Measurements from ENCODE around the gene ARID3B.
A peak's percentile ranks its signal among the peaks of the same experiment; 100 is the strongest.
"Not testable (repeated sequence)": the region's sequence is repeated elsewhere in the genome, so short reads cannot be mapped to it uniquely, and the experiment has no call there.

The ARID3B gene

DNA sequence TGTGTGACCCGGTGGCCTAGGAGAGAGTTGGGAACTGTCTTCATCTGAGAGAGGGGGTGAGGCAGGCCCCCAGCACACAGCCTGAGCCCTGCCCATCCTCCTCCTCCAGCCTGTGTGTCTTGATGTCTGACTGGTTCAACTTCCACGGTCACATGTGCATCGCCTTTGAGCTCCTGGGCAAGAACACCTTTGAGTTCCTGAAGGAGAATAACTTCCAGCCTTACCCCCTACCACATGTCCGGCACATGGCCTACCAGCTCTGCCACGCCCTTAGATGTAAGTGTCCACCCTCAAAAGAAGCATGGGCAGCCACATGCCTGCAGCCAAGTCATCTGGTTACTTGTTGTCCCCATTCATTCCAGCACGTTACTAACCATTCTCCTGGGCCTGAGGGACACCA is 84.7 kb downstream of the ARID3B start:
- no peak for DNase-seq

DNA sequence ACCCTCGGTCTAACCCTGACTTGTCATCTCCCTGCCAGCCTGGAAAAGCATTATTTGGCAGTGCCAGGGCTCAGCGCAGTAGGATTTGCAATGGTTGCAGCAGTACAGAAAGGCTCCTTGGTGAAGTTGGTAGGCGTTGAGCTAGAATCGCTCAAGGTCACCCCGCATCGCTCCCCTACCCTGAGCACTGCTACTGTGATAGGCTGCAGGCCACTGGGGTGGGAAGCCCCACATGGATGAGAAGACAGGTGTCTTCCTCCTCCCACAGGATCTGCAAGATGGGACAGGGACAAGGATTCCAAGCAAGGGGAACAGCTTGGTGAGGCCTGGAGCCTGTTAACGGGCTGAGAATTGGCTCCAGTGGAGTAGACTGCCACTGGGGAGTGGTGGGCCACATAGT is 85.3 kb downstream of the ARID3B start:
- no peak for DNase-seq

DNA sequence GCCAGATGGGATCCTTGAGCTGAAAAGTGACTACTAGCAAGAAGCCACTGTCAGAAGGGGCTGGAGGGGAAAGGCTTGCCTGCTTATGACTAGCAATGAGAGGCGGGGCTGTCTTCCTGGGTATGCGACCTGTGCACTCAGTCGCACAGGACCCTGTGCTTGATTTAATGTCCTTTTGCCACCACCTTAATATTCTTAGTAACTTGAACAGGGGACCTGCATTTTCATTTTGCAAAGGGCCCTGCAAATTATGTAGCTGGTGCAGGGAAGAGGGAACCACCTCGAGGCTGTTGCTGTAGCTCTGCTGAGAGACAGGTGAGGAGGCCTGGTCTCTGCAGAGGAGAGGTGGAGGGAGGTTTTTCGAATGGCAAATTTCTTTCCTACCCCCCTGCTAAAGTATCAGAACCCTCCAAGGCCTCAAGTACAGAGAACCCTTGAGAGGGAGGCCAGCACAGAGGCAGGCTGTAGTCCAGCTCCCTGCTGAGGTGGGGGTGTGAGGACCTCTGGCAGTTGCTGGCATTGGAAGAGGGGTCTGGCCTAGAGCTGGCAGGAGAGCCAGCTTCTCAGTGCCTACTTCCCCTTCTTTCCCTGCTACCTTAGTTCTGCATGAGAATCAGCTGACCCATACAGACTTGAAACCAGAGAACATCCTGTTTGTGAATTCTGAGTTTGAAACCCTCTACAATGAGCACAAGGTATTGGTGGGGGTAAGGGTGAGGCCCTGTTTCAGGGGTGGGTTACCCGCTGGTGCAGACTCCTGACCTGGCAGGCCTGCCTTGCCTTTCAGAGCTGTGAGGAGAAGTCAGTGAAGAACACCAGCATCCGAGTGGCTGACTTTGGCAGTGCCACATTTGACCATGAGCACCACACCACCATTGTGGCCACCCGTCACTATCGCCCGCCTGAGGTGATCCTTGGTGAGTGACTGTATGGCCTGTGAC is 86.0 kb downstream of the ARID3B start:
- DNase-seq, result no peak

DNA sequence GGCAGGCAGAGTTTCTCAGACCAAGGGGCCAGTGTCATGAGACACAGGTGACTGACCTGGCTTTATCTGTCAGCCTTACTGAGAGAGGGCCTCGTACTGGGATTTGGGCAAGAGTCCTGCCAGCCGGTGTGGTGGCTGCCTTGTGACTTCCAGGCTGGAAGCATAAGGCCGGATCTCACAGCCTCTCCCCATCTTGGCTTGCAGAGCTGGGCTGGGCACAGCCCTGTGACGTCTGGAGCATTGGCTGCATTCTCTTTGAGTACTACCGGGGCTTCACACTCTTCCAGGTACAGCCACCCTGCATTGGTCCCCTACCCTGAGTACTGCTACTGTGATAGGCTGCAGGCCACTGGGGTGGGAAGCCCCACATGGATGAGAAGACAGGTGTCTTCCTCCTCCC is 86.7 kb downstream of the ARID3B start:
- no peak for DNase-seq

DNA sequence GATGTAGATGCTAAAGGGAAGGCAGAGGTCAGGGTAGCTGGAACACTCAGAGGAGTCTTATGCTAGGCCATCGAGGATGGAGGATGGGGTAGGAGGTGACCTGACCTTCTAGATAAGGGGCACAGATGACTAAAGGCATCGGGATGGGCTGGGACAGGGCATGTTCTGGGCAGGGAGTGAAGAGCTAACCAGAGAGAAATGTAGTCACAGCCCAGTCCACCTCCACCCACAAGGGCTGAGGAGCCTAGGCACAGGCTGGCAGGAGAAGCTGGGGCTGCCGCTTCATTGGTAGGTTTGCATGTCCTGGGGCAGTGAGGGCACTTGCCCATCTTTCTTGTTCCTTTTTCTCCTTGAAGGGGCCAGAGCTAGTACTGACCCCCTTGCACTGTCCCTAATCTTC is 87.2 kb downstream of the ARID3B start:
- no peak for DNase-seq

DNA sequence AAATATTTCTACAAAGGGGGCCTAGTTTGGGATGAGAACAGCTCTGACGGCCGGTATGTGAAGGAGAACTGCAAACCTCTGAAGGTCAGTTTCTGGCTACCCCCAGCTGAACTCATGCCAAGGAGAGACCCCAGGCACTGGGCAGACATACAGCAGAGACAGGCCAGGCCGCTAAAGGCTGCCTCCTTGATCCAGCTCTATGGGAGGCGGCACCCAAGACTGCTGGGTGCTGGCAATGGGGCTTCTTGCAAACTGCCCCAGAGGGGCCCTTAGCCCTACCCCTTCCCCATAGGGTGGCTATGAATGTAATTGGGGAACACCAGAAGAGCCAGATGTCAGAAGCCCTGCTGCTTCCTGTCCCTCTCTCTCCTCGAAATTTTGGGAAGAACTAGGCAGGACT is 87.9 kb downstream of the ARID3B start:
- no peak for DNase-seq

DNA sequence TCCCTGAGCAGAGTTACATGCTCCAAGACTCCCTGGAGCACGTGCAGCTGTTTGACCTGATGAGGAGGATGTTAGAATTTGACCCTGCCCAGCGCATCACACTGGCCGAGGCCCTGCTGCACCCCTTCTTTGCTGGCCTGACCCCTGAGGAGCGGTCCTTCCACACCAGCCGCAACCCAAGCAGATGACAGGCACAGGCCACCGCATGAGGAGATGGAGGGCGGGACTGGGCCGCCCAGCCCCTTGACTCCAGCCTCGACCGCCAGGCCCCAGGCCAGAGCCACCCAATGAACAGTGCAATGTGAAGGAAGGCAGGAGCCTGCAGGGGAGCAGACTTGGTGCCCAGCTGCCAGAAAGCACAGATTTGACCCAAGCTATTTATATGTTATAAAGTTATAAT is 88.7 kb downstream of the ARID3B start:
- DNase-seq, result not testable (repeated sequence)

DNA sequence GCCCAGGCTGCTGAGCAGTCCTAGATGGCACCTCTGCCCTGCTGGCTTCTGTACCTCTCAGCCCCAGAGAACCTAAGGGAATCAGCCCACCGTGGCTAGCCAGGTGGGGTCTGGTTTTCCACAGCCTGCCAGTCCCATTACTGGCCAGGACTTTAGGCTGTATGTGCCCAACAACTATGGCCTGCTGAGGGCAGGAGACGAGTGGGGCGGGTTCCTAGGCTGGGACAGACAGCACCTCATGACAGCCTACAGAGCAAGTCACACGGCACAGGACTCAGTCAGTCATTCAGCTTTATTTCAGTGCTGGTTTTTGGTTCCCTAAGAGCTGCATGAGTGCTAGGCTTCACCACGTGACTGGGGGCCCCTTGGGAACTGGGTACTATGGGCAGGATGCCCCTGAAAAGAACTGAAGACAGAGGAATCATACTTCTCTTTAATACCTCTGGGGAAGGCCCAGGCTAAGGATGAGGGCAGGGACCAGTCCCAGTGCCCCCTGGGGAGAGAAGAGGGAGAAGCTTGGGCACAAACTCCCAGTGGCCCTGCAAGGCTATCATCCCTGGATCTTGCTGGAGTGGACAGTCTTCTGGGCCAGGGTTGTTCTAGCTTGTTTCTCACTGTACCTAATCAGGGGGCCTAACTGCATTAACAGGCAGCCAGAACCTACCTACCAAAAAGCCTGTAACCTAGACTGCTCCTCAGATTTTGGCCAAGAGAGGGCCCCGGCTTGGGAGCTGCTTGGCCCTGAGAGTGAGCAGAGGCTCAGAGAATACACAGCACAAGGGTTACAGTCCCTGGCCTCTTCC is 89.5 kb downstream of the ARID3B start:
- no peak for DNase-seq

DNA sequence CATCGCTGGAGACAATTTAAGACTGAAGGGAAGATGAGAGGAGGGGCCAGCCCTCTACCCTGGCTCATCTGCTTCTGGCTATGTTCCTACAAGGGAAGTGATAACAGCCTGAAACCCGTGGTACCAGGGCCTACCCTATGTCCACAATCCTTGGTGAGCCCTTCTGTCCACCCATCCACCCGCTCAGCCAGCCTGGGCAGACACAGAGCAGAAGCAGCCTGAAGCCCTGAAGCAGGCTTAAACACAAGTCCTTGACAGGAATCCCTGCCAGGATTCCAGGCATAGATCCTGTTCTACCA is 90.0 kb downstream of the ARID3B start:
- DNase-seq, result no peak

DNA sequence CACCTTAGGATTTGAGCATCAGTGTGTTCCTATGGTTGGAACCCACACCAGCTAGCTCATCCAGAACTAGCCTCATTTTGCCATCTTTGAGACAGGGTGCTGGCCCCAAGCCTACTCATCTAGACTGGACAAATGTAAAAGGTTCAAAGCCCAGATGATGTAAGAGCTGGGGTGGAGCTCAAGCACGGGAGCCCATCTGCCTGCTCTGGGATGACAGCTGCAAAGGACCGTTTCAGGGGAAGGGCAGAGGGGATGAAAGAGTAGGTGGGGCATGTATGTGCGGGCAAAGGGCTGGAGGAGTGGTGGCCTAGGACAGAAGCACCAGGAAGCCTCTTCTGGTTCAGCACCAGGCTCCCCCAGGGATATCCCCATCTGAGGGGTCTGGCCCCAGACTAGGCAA is 90.4 kb downstream of the ARID3B start:
- DNase-seq, result no peak

DNA sequence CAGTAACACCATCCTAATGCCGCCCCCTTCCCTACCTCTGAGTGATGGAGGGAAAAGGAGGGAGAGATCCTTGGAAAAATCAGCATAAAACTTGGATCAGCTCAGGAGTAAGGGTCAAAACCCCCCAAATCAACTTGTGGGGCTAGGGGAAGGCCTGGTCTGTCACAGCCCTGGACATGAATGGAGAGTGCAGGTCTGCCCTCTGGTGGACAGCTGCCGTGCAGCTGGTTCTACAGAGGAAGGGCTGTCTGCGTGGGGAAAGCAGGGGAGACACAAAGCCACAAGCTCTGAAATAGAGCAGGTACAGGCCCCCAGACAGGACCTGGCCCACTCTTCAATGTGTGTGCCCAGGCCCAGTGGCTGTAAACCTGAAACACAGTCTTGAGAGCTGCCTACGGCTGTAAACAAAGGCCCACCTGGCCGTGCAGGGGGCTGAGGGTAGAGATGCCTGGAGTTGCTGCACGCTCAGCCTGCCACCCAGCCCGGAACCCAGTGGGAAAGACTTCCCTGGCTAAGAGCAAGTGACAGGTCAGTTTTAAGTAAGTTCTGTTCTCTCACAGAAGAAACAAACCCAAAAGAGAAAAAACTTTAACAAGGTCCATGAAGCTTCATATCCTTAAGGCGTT is 91.0 kb downstream of the ARID3B start:
- peak; percentile 68 for DNase-seq

DNA sequence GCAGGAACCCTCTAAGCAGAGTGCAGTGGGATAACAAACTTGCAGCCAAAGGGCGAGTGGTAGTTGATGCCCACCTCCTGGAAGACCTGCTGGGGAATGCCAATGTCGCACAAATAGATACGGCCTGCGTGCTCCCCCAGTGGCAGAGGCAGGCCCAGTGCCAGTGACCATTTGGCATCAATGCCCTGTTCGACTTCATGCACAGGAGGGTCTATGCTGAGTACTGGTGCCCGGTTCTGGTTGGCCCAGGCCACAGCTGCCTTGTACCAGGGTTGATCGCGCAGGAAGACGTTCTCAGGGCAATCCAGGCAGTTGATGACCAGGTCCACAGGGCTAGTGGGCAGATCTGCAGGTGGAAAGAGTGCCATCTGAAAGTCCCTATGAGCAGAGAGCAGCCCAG is 91.6 kb downstream of the ARID3B start:
- no peak for DNase-seq

DNA sequence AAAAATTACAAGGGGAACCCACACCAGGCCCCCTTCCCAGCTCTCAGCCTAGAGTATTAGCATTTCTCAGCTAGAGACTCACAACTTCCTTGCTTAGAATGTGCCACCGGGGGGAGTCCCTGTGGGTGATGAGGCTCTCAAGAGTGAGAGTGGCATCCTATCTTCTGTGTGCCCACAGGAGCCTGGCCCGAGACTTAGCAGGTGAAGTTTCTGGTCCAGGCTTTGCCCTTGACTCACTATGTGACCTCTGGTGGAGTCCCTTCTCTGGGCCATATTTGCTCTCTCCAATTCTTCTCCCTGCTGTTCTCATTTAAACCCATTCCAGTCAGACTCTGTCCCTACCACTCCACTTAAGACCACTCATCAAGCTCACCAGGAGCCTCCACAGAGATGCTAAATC is 92.8 kb downstream of the ARID3B start:
- no peak for DNase-seq

DNA sequence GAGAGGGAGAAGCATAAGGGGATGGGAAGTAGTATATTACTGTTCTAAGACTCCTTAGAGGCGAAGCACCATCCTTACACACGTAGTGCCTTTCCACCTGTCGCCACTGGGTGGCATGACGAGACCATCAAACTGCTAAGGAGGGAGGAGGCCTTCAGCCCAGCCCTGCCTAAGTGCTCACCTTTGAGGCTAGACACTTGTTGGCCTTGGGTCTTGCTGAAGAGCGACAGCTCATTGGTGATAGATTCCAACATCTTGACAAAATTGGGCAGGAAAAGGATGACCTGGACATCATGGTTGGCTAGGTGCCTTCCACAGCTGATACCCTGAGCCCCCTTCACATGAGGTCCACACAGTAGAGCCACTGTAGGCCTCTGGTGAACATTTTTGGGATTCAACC is 94.2 kb downstream of the ARID3B start:
- DNase-seq, result no peak

DNA sequence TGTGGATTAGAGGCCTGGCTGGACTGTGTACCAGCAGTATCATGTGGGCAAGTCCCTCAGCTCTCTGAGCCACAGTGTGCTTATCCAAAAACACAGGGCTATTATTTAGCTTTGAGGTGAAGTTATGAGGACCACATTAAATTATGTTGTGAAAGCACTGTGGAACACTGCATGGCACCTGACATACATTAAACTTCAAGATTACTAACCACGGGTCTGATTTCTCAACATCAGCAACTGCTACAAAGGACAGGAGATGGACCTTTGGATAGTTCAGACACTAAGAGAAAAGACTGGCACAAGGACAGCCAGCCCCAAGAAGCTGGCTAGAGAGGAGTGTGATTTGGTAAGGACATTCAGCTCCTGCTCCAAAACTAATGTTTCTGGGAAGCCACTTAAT is 96.0 kb downstream of the ARID3B start:
- DNase-seq, result no peak

DNA sequence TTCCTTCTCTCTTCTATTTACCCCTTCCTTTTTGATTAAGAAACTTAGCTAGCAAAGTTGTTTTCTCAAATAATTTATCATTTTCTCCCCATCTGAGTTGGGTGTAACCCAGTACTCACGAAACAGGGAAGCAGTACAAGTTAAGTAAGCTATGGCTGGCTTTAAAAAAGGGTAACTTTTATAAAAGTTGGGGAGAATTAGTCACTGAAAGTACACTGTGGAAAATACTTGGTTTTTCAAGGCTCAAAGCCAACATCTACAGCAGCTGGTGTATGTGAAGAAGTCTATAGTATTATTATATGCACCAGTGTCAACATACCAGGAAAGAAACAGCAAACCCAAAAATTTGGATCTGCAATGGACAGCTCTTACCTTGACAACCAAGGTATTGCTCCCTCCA is 100.1 kb downstream of the ARID3B start:
- DNase-seq, result no peak

DNA sequence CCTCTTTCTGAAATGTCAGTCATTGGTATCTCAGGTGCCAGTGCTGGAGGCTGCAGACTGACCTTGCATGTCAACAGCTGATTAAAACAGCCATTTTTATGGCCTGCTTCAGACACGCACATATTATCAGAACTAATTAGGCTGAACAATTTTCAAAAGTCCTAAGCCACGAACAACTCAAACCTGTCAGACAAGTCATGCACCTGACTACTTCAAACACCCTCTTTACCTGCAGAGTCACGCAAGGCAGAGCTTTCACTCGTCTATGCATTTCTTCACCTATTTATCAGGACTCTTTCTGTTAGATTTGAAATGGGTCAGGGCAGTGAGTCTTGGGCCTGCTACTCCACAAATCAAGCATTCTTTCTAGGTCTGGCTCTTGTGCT is 101.3 kb downstream of the ARID3B start:
- DNase-seq, result no peak

DNA sequence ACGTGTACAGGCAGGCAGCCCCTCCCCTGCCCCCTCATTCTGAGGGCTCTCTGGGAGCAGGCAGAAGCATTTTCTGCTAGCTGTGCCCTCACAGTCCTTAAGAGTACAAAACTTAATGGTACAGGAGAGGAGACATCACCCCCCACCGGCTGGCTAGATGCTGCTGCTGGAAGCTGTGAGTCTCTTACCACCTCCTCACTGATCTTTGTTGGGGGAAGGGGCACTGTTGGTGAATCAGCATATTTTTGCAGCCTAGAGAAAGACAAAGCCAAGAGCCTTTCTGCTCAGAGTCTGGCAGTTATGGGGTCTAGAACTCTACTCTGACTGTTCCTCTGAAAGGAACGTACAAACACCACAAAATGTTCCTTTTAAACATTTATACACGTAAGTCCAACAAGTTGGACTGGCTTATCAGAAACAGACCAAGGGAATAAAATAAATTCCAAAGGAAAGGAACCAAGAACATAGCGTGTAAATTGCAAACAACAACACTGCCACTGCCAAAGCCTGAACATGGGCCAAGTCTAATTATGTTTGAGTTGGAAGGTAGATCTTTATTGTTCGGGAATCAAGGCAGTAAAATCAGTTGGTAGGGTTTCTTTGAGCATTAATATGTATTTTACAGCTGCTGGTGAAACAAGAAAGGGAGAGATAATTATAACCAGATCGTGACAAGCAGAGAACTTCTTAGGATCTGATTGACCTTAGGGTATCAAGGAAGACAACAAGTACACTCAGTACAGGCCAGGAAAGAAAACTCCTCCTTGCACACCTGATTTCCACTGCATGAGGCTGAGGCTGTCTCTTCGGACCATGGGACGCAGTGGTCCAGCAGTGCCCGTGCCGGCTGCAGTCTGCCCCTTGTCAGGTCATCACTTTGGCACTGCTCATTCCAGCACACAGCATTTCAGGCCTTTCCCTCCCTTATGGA is 102.0 kb downstream of the ARID3B start:
- no peak for DNase-seq

DNA sequence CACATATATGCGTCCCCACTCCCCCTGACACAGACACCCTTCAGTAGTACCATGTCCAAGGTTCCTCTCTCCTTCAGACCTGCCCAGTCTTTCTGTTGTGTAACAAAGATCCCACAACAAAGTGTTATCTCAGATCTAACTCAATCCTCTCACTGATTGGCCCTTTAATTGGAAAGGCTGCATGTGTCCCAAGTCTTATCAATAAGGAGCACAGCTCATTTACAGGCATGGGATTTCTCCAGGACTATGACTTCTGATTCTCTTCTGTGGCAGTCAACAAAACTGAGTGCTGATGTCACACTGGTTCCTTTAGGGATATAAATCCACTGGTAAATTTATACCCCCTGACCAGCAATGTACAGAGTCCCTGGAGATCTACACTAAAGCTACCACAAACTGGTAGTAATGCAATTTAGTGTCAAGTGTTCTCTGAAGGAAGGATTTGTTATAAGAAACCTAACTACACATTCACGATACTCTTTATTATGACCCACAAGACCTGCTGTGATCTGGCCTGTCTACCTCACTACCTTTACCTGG is 102.7 kb downstream of the ARID3B start:
- no peak for DNase-seq

DNA sequence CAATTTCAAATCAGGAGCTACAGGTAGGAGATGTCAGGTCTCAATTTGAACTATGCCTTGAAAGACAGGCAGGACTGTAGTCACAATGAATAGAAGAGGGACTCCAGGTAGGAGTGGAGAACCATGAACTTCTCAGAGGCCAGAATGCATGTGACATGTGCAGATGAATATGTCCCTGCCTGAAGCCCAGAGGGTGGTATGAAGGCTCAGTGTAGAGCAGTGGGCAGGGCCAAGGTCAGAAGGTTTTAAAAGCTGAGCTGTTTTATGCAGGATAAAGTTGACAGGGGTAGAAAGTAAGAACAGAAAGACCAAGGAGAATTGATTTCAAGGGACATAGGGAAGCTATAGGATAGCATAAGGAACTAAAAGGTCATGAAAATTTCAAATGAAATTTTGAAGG is 105.5 kb downstream of the ARID3B start:
- no peak for DNase-seq
